ENCODE measurements around the gene TBC1D32. TPM values are rescaled to one million over a fixed set of nuclear protein-coding genes. Genes with fewer than 3 reads are reported as not detected.
"Not testable (repeated sequence)": the region's sequence is repeated elsewhere in the genome, so short reads cannot be mapped to it uniquely, and the experiment has no call there.

Gene TBC1D32
- total RNA-seq, 8 experiments from 2014 or later: 10.1 to 21.6 (median 14.7) TPM

DNA sequence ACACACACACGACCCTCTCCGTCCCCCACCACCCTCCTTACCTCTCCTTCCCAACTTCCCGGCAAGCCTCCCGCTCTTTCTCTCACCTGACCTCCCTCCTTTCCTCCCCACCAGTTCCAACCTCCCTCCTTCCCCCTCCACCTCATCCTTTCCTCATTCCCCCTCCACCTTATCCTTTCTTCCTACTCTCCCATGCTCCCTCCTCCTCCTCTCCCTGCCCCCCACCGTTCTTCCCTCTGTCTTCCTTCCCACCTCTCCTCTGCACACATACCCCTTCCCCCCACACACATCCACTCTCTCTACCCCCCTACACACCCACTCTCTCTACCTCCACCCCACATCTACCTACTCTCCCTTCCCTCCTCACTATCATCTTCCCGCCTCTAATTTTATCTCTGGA is 144.2 kb downstream of the TBC1D32 start:
- 17% methylated on average over 2 of the region's 6 CpGs; no CpG with 5 or more reads in 9 of the 10 experiments for WGBS, 10 experiments
- Histone ChIP-seq H3K27ac (no peak overlapping the region), H3K4me3 (no peak overlapping the region), H3K4me1 (replicated peaks in 1 of 2) (no peaks in the 10 kb centered on the region)
- ATAC-seq (replicated peaks in 6 of 8): no peak
- in situ Hi-C loops (cut with MboI; ENCODE audit: low pct_unique_long_range_greater_than_20kb in 2 of 9, low sequenced_read_pairs in 9 of 9, unreplicated experiment in 9 of 9): no loop called here

DNA sequence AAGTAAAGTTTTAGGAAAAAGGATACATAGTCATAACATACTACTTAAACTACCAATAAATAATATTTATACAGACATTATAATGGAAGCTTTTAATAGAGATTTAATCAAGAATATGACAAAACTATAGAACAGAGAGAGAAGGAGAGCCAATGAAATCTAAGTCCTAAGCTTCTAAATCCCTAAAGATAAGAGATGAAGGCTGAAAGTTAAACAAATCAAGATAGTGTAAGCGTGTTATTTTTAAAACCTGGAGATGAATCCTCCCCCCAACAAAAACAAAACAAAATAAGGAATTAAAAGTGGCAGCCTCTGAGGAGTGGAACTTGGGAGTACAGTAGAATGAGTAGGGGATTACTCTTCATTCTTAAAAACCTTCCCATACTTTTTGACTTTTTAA is 145.9 kb downstream of the TBC1D32 start:
- Histone ChIP-seq H3K4me3 (no peak overlapping the region), H3K27ac (no peak overlapping the region), H3K4me1 (replicated peaks in 1 of 2) (no peaks in the 10 kb centered on the region)
- 43 to 100% (median 91%) methylated on average over 1 of the region's 1 CpG; no CpG with 5 or more reads in 1 of the 10 experiments for WGBS, 10 experiments
- ATAC-seq (replicated peaks in 6 of 8): no peak
- in situ Hi-C loops (cut with MboI; ENCODE audit: low pct_unique_long_range_greater_than_20kb in 2 of 9, low sequenced_read_pairs in 9 of 9, unreplicated experiment in 9 of 9): no loop called here

DNA sequence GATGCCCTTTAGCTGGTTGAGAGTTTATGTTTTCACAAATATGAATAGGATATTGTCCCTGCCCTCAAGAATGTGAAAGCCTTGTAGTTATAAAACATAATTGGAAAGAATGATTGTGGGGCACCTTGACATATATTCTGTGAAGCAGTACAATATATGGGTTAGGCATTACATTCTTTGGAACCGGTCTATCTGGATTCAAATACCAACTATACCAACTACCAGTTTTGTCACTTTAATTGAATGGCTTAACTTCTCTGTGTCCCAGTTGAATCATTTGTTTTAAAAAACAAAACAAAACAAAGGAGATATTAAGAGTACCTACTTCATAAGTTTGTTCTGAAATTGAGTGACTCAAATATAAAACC is 146.5 kb downstream of the TBC1D32 start:
- in situ Hi-C loops (cut with MboI; ENCODE audit: low pct_unique_long_range_greater_than_20kb in 2 of 9, low sequenced_read_pairs in 9 of 9, unreplicated experiment in 9 of 9): no loop called here
- H3K27ac ChIP-seq: no peak overlapping the region
- H3K4me3 ChIP-seq: no peak overlapping the region
- no peak for ATAC-seq (replicated peaks in 6 of 8)
- no peaks in the 10 kb centered on the region for H3K4me1 ChIP-seq (replicated peaks in 1 of 2)
- WGBS, 10 experiments: 86 to 100% (median 100%) methylated on average over 1 of the region's 1 CpG

DNA sequence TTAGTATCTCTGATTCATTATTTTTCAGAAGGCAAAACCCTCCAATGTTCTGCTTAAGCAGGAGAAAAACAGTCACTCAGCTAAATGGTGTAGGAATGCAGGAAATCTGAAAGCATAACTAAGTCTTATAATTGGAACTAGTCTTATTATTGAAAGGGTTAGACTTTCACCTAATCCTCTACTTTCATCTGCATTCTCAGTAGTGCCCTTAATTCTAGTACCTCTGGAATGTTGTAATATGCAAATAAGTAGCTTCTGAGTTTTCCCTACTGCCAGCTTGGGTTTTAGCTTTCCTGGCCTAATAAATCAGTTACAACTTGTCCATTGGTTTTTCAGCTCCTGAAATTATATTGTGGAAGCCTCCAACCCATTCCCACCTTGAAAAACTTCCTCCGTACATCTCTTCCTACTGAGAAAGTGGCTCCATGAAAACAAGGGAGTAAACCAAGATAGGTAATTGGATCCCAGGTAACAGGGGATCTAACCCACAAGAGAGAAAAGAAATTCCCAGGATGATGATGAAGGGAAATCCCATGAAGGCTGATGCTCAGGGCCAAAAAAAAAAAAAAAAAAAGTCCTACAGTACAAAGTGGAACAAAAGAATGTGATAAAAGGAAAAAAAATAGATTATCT is 147.0 kb downstream of the TBC1D32 start:
- in situ Hi-C loops (cut with MboI; ENCODE audit: low pct_unique_long_range_greater_than_20kb in 2 of 9, low sequenced_read_pairs in 9 of 9, unreplicated experiment in 9 of 9): no loop called here
- Histone ChIP-seq H3K27ac (no peak overlapping the region), H3K4me3 (no peak overlapping the region), H3K4me1 (replicated peaks in 1 of 2) (no peaks in the 10 kb centered on the region)
- WGBS, 10 experiments: 100% methylated on average over 1 of the region's 1 CpG; no CpG with 5 or more reads in 3 of the 10 experiments
- peak in 1 of 8 experiments; percentile 29 for ATAC-seq (replicated peaks in 6 of 8)

DNA sequence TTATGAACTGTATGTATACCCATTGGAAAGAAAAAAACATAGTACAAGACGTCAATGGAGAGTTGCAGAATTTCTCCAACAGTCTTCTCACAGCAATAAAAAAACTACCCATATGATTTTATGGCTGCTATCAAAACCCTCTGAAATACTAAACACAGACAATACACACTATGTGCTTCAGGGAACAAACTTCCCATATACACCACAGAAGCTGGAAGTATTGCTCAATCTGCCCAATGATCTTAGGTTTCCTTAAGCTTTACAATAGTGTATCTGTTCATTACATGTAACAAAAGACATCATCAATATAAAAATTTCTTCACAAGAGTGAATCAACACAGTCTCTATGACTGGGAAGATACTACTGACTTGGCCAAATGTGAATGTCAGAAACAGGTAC is 150.5 kb downstream of the TBC1D32 start:
- ATAC-seq (replicated peaks in 6 of 8): no peak
- in situ Hi-C loops (cut with MboI; ENCODE audit: low pct_unique_long_range_greater_than_20kb in 2 of 9, low sequenced_read_pairs in 9 of 9, unreplicated experiment in 9 of 9): no loop called here
- H3K27ac ChIP-seq: no peak overlapping the region
- no peaks in the 10 kb centered on the region for H3K4me1 ChIP-seq (replicated peaks in 1 of 2)
- 67 to 100% (median 100%) methylated on average over 1 of the region's 1 CpG; no CpG with 5 or more reads in 3 of the 10 experiments for WGBS, 10 experiments
- no peak overlapping the region for H3K4me3 ChIP-seq

DNA sequence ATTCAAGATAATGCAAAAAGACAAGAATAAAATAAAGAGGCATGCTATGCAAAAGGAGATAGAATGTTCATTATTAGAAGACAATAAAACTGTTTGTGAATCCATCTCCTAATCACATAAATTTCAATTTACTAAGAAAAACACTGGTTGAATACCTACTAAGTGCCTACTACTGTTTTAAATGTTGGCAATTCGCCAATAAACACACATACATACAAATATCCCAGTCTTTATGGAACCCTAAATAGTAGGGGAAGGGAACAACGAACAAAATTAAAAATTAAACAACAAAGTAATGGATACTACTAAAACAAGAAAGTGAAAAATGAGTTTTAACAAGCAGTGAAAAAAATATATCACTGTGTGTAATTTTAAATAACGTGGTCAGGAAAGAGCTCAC is 158.5 kb downstream of the TBC1D32 start:
- Histone ChIP-seq H3K4me3 (no peak overlapping the region), H3K27ac (no peak overlapping the region), H3K4me1 (replicated peaks in 1 of 2) (no peaks in the 10 kb centered on the region)
- WGBS, 10 experiments: 52 to 94% (median 79%) methylated on average over 2 to 3 of the region's 3 CpGs
- ATAC-seq (replicated peaks in 6 of 8): no peak
- in situ Hi-C loops (cut with MboI; ENCODE audit: low pct_unique_long_range_greater_than_20kb in 2 of 9, low sequenced_read_pairs in 9 of 9, unreplicated experiment in 9 of 9): no loop called here

DNA sequence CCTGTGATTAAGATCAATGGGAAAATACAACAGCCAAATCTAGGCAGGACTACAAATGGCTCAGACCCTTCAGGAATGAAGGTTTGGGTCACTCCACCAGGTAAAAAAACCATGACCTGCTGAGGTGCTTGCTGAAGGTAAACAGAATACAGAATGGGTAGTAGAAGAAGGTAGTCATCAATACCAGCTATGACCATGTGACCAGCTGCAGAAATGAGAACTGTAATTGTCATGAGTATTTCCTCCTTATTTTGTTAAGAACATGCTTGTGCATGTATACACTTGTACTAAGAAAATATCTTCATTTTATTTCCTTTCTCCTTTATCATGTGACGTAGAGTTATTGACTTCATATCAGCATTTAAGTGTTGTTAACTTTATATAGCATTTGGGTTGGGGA is 161.8 kb downstream of the TBC1D32 start:
- WGBS, 10 experiments: 43 to 100% (median 93%) methylated on average over 1 of the region's 1 CpG; no CpG with 5 or more reads in 6 of the 10 experiments
- ATAC-seq (replicated peaks in 6 of 8); H3K4me3 ChIP-seq; in situ Hi-C loops (cut with MboI; ENCODE audit: low pct_unique_long_range_greater_than_20kb in 2 of 9, low sequenced_read_pairs in 9 of 9, unreplicated experiment in 9 of 9); H3K4me1 ChIP-seq (replicated peaks in 1 of 2); H3K27ac ChIP-seq: not testable (repeated sequence)

DNA sequence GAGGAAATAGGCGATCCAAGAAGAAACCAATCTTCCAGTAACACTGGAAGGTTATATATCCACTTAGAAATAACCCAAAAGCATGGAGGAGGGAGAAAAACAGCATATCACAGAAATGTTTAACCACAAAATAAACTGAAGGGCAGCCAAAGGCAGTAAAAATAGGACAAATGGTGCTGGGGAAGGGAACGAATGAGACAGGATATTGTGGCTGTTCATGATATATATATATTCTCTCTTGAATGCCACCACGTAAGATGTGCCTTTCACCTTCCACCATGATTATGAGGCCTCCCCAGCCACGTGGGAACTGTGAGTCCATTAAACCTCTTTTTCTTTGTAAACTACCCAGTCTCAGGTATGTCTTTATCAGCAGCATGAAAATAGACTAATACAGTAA is 162.4 kb downstream of the TBC1D32 start:
- WGBS, 10 experiments: 53 to 81% (median 62%) methylated on average over 2 to 4 of the region's 4 CpGs
- no peak overlapping the region for H3K4me3 ChIP-seq
- in situ Hi-C loops (cut with MboI; ENCODE audit: low pct_unique_long_range_greater_than_20kb in 2 of 9, low sequenced_read_pairs in 9 of 9, unreplicated experiment in 9 of 9): no loop called here
- no peak overlapping the region for H3K27ac ChIP-seq
- no peak for ATAC-seq (replicated peaks in 6 of 8)
- H3K4me1 ChIP-seq (replicated peaks in 1 of 2): no peaks in the 10 kb centered on the region

DNA sequence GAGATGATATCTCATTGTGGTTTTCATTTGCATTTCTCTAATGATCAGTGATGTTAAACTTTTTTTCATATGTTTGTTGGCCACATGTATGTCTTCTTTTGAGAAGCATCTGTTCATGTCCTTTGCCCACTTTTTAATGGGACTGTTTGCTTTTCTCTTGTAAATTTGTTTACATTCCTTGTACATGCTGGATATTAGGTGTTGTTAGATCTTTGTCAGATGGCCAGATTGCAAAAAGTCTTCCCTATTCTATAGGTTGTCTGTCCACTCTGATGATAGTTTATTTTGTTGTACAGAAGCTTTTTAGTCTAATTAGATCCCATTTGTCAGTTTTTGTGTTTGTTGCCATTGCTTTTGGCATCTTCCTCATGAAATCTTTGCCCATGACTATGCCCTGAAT is 172.4 kb downstream of the TBC1D32 start:
- ATAC-seq (replicated peaks in 6 of 8): no peak
- H3K4me3 ChIP-seq: no peak overlapping the region
- H3K27ac ChIP-seq: no peak overlapping the region
- in situ Hi-C loops (cut with MboI; ENCODE audit: low pct_unique_long_range_greater_than_20kb in 2 of 9, low sequenced_read_pairs in 9 of 9, unreplicated experiment in 9 of 9): no loop called here
- no peaks in the 10 kb centered on the region for H3K4me1 ChIP-seq (replicated peaks in 1 of 2)

DNA sequence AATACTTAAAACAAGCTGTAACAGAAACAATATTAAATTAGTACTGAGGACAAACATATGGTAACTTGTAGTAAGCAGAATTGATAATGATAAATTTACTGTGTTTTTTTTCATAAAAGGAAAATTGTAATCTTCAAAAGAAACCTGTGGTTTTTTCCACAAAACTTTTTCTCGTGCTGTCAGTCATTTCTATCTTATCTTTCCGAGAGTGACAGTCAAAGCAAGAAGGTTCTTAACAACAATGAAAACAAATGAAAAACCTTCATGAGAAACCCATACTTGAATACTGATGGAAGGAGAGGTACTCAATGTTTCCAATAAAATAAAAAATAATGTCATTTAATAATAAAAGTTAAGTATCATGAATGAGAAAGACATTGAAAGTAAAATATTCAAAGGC is 174.0 kb downstream of the TBC1D32 start:
- Histone ChIP-seq H3K27ac (no peak overlapping the region), H3K4me3 (no peak overlapping the region), H3K4me1 (replicated peaks in 1 of 2) (no peaks in the 10 kb centered on the region)
- ATAC-seq (replicated peaks in 6 of 8): no peak
- 81 to 100% (median 94%) methylated on average over 2 of the region's 2 CpGs for WGBS, 10 experiments
- in situ Hi-C loops (cut with MboI; ENCODE audit: low pct_unique_long_range_greater_than_20kb in 2 of 9, low sequenced_read_pairs in 9 of 9, unreplicated experiment in 9 of 9): no loop called here

DNA sequence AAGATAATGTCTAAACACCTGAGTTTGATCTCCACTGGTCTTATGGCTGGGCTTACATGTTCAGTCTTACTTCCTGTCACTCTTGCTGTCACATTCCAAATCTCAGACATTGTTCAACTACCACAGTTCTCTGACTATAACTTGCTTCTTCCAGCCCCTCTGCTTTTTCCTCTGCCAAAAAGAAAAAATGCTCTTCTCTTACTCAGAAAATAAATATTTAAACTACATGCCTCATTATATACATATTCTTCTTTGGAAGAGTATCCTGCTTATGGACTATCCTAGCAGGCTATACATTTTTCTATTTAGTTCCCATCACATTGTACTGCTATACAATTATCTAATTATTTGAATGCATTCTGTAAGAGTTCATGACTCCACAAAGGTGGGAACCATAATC is 175.4 kb downstream of the TBC1D32 start:
- in situ Hi-C loops (cut with MboI; ENCODE audit: low pct_unique_long_range_greater_than_20kb in 2 of 9, low sequenced_read_pairs in 9 of 9, unreplicated experiment in 9 of 9): no loop called here
- no peak for ATAC-seq (replicated peaks in 6 of 8)
- no peaks in the 10 kb centered on the region for H3K4me1 ChIP-seq (replicated peaks in 1 of 2)
- H3K27ac ChIP-seq: no peak overlapping the region
- H3K4me3 ChIP-seq: no peak overlapping the region

DNA sequence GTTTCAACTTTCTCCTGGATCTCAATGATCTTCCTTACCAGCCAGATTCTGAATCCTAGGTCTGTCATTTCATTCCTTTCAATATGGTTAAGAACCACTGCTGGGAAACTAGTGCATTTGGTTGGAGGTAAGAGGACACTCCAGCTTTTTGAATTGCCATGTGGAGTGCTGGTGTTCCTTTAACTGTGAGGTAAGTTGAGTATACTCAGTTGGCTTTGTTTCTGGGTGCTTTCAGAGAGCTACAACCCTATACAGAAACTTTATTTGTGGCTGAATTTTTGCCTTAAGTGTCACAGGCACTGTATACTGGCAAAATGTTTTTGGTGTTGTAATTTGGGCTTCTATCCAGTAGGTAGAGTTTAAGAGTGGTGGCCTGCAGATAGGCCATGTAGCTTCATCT is 175.8 kb downstream of the TBC1D32 start:
- Histone ChIP-seq H3K4me3 (no peak overlapping the region), H3K4me1 (replicated peaks in 1 of 2) (no peaks in the 10 kb centered on the region), H3K27ac (no peak overlapping the region)
- ATAC-seq (replicated peaks in 6 of 8): no peak
- in situ Hi-C loops (cut with MboI; ENCODE audit: low pct_unique_long_range_greater_than_20kb in 2 of 9, low sequenced_read_pairs in 9 of 9, unreplicated experiment in 9 of 9): no loop called here

DNA sequence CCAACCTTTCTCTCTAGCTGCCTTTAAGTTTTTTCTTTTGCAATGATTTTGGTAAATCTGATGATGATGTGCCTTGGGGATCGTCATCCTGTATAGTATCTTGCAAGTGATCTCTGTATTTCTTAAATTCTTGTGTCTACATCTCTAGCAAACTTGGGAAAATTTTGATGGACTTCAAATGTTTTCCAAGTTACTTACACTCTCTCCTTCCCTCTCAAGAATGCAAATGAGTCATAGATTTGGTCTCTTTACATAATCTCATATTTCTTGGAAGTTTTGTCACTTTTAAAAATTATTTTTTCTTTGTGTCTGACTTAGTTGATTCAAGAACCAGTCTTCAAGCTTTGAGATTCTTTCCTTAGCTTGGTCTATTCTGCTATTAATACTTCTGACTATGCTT is 176.4 kb downstream of the TBC1D32 start:
- ATAC-seq (replicated peaks in 6 of 8): no peak
- H3K27ac ChIP-seq: no peak overlapping the region
- 75 to 100% (median 100%) methylated on average over 1 of the region's 1 CpG; no CpG with 5 or more reads in 1 of the 10 experiments for WGBS, 10 experiments
- H3K4me1 ChIP-seq (replicated peaks in 1 of 2): no peaks in the 10 kb centered on the region
- in situ Hi-C loops (cut with MboI; ENCODE audit: low pct_unique_long_range_greater_than_20kb in 2 of 9, low sequenced_read_pairs in 9 of 9, unreplicated experiment in 9 of 9): no loop called here
- H3K4me3 ChIP-seq: no peak overlapping the region

DNA sequence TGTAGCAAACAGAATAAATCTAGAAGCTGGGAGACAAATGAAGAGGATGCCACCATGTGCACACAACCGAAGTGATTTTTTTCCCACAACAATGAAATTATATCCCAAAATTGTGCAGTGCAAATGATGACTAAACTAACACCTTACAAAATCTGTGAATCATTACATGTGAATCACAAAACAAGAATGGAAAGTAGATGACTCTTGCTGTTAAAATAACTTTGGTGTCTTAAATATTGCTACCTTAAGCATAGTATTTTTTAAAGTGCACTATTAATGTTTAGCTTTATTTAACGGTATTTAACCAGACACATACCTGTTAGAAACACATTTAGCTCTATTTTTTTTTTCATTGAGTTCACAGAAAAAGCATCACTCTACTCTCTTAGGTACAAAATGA is 190.8 kb downstream of the TBC1D32 start:
- H3K4me1 ChIP-seq (replicated peaks in 1 of 2): no peaks in the 10 kb centered on the region
- in situ Hi-C loops (cut with MboI; ENCODE audit: low pct_unique_long_range_greater_than_20kb in 2 of 9, low sequenced_read_pairs in 9 of 9, unreplicated experiment in 9 of 9): no loop called here
- no peak for ATAC-seq (replicated peaks in 6 of 8)
- no peak overlapping the region for H3K27ac ChIP-seq
- no peak overlapping the region for H3K4me3 ChIP-seq
- WGBS, 10 experiments: 40 to 100% (median 83%) methylated on average over 1 to 2 of the region's 2 CpGs; no CpG with 5 or more reads in 1 of the 10 experiments
